Upper lobe of right lung (tissue), 1 donor: Measurements from ENCODE around the gene CASK. TPM values are rescaled to one million over a fixed set of nuclear protein-coding genes. Genes with fewer than 3 reads are reported as not detected.

Source experiments
- ATAC-seq: fragments of 200-7000 bp; cut with Tn5 transposase; one replicate; pipeline ENCODE4 v1.9.1; 2020; ENCODE audit warnings: mild to moderate bottlenecking, moderate library complexity
- DNase-seq: peaks from one replicate; pipeline ENCODE4 v3.0.0-alpha.2; 2020
- H3K27ac ChIP-seq: fragments of 200-600 bp; one replicate; pipeline ENCODE4 v1.8.0; 2022
- H3K27me3 ChIP-seq: fragments of 200-600 bp; one replicate; pipeline ENCODE4 v1.8.0; 2022; ENCODE audit warnings: mild to moderate bottlenecking
- H3K36me3 ChIP-seq: fragments of 200-600 bp; one replicate; pipeline ENCODE4 v1.8.0; 2022
- H3K4me1 ChIP-seq: fragments of 200-600 bp; one replicate; pipeline ENCODE4 v1.8.0; 2022
- H3K4me3 ChIP-seq: fragments of 200-600 bp; one replicate; pipeline ENCODE4 v1.8.0; 2022; ENCODE audit warnings: mild to moderate bottlenecking
- H3K9me3 ChIP-seq: fragments of 200-600 bp; one replicate; pipeline ENCODE4 v1.8.0; 2022
- intact Hi-C: fragments of 100-400 bp; cut with DNase I; formaldehyde crosslinking; loops from one replicate; pipeline ENCODE4 v1.11.0; 2022
- total RNA-seq: library from RNA; stranded (reverse); fragmentation: NEBNext Ultra II Directional; extraction: Animal tissue kit (Norgen Biotek cat#: 25700); gene quantifications from one replicate; pipeline ENCODE4 v1.2.1, GENCODE V29; 2021
- TF ChIP-seq, protein P1 (sequence below): fragments of 200-600 bp; IDR thresholded peaks from one replicate; pipeline ENCODE4 v1.8.0; 2022; ENCODE audit warnings: antibody characterized with exemption
- donor health status: DM: no; HTN: yes; CAD: no; lungs with severe emphysema.

Gene CASK
- total RNA-seq, 1 donor from 2014 or later: 60.4 TPM

DNA sequence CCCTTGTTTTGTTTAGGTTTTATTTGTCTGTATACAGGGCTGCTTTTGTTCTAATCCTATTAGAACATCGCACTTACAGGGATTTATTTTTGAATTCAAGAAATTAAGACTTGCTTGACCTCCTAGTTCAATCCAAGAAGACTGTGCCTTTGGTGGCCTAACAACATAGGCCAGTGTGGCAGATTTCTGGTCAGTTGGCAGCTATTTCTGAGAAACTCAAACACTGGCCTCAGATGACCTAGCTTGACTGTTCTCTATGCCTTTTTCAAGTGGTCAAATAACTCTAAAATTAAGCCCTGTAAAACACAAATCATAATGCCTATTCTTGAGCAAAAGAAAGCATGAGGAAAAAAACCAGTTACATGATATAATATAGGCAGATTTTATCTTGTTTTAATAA, 323.8 kb downstream of the CASK start:
- ATAC-seq: no peak
- H3K27ac ChIP-seq: no peak overlapping the region
- H3K4me1 ChIP-seq: no peaks in the 10 kb centered on the region
- no peaks in the 10 kb centered on the region for H3K9me3 ChIP-seq
- H3K27me3 ChIP-seq: no peaks in the 10 kb centered on the region
- TF ChIP-seq, protein P1, sequence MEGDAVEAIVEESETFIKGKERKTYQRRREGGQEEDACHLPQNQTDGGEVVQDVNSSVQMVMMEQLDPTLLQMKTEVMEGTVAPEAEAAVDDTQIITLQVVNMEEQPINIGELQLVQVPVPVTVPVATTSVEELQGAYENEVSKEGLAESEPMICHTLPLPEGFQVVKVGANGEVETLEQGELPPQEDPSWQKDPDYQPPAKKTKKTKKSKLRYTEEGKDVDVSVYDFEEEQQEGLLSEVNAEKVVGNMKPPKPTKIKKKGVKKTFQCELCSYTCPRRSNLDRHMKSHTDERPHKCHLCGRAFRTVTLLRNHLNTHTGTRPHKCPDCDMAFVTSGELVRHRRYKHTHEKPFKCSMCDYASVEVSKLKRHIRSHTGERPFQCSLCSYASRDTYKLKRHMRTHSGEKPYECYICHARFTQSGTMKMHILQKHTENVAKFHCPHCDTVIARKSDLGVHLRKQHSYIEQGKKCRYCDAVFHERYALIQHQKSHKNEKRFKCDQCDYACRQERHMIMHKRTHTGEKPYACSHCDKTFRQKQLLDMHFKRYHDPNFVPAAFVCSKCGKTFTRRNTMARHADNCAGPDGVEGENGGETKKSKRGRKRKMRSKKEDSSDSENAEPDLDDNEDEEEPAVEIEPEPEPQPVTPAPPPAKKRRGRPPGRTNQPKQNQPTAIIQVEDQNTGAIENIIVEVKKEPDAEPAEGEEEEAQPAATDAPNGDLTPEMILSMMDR: no peak
- DNase-seq: no peak
- intact Hi-C loops: no loop called here
- no peaks in the 10 kb centered on the region for H3K36me3 ChIP-seq
- H3K4me3 ChIP-seq: no peak overlapping the region

DNA sequence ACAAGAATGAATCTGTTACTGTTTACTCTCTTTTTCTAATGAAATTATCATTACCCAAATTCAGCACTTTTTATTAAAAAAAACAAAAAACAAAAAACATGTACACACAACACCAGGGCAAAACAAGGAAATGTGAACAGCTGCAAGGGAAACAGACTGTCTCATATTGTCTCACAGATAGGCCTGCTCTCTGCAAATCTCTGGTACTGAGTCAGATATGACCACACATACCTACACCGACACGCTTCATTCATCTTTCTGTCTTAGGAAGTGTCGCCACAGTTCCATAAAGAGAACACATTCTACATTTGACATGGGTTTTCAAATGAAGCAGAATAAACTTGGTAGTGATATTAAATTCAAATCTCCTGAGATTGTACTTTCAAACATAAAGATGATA, 326.8 kb downstream of the CASK start:
- Histone ChIP-seq H3K27me3 (no peaks in the 10 kb centered on the region), H3K27ac (no peak overlapping the region), H3K4me1 (no peaks in the 10 kb centered on the region), H3K4me3 (no peak overlapping the region), H3K9me3 (no peaks in the 10 kb centered on the region), H3K36me3 (no peaks in the 10 kb centered on the region)
- DNase-seq: no peak
- TF ChIP-seq, protein P1: no peak
- intact Hi-C loops: no loop called here
- no peak for ATAC-seq

DNA sequence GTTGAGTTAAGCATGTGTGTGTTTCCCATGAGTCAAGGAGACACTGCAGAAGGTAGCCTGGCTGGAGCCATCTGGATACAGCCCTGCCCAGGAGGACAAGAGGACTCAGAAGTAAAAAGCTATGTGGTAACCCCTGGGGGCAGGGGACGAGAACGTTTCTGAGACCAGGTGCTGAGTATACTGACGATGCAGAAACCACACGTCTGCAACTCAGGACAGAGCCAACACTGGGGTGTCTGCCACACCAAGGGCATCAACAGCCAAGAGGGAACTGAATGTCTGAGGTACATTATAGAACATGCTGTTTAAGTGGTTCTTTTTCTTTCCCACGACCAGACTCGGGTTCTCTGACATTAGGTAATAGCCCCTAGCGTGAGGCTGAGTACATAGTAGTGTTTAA, 328.7 kb downstream of the CASK start:
- no peak for ATAC-seq
- intact Hi-C loops: no loop called here

DNA sequence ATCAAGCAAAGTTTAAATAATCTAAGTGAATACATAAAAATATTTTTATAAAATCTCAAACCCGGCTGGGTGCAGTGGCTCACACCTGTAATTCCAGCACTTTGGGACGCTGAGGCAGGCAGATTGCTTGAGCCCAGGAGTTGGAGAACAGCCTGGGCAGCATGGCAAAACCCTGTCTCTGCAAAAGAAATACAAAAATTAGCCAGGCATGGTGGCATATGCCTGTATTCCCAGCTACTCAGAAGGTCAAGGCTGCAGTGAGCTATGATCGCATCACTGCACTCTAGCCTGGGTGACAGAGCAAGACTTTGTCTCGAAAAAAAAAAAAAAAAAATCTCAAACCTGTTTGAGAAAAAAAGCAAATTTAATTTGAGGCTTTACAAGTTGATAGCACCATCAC, 331.4 kb downstream of the CASK start:
- H3K36me3 ChIP-seq: no peaks in the 10 kb centered on the region
- no peak overlapping the region for H3K27ac ChIP-seq
- ATAC-seq (no peak), DNase-seq (no peak)
- no peak overlapping the region for H3K4me3 ChIP-seq
- intact Hi-C loops: no loop called here
- H3K4me1 ChIP-seq: no peaks in the 10 kb centered on the region
- H3K27me3 ChIP-seq: no peaks in the 10 kb centered on the region
- no peaks in the 10 kb centered on the region for H3K9me3 ChIP-seq
- TF ChIP-seq, protein P1: no peak

More for the DNA sequence above, 328.7 kb downstream of the CASK start:
- DNase-seq: no peak
- Histone ChIP-seq H3K4me3 (no peak overlapping the region), H3K27me3 (no peaks in the 10 kb centered on the region), H3K27ac (no peak overlapping the region), H3K4me1 (no peaks in the 10 kb centered on the region), H3K36me3 (no peaks in the 10 kb centered on the region), H3K9me3 (no peaks in the 10 kb centered on the region)
- TF ChIP-seq, protein P1: no peak

DNA sequence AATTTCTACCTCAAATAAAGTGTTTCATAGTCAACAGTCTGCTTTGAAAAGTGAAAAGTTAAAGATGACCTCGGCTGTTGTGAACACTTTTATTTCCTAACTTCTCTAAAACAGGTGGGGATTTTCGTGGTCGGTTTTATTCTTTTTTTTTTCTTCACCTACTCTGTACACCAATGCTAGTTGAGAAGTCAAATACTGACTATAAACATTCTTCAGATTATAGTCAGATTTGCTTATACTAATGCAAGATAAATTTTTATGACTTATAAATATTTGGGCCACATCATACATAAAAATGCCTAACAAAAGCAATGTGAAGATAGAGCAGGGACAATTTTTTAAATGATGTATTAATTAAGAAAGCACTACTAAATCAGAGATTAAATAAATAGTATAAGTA, 332.7 kb downstream of the CASK start:
- Histone ChIP-seq H3K36me3 (no peaks in the 10 kb centered on the region), H3K9me3 (no peaks in the 10 kb centered on the region), H3K27ac (no peak overlapping the region), H3K4me3 (no peak overlapping the region), H3K4me1 (no peaks in the 10 kb centered on the region), H3K27me3 (no peaks in the 10 kb centered on the region)
- TF ChIP-seq, protein P1: no peak
- no peak for ATAC-seq
- intact Hi-C loops: no loop called here
- no peak for DNase-seq

DNA sequence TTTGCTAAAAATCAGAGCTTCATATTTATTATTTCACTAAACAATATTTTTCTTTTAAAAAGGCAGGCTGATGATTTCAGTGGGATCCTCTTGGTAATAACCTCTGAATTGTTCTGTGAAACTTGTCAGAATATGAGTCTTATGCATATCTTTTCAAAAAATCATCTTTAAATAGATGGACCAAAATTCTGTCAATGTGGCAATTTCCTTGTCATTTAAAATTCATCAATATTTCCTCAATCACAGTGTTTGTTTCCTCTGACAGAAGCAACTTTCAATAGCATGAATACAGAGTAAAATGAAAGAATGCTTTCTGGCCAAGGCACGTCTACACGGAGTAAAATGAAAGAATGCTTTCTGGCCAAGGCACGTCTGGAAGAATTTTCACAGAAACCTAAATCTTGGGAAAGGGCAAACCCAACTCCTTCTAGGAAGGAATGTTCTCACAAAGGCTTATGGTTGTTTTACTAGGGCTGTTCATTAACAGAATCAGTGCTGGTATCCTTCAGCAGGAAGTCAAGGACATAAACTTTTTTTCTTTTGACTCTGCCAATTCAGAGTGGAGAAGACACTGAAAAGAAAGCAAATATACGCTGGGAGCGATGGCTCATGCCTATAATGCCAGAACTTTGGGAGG, 333.6 kb downstream of the CASK start:
- Histone ChIP-seq H3K9me3 (no peaks in the 10 kb centered on the region), H3K27me3 (no peaks in the 10 kb centered on the region), H3K4me1 (no peaks in the 10 kb centered on the region), H3K4me3 (no peak overlapping the region), H3K36me3 (no peaks in the 10 kb centered on the region), H3K27ac (no peak overlapping the region)
- DNase-seq (no peak), ATAC-seq (peak; percentile 16)
- TF ChIP-seq, protein P1: no peak
- intact Hi-C loops: no loop called here
